Bronchial epithelial cell (primary cell): Measurements from ENCODE around the gene CLSTN2. TPM values are rescaled to one million over a fixed set of nuclear protein-coding genes. Genes with fewer than 3 reads are reported as not detected.

Experiments
- DNase-seq: peaks from one replicate; pipeline ENCODE4 v3.0.0-alpha.2; 2010; ENCODE audit warnings: low read depth
- FAIRE-seq: peaks from 2 replicates; lab custom pipeline; 2011; peaks lifted over from hg19 to GRCh38; lab: Jason Lieb, UNC
- H3K27me3 ChIP-seq: 2 replicates; pipeline ENCODE4 v1.5.1; 2011; ENCODE audit warnings: low read length; ENCODE audit not compliant: control insufficient read depth, insufficient read depth
- H3K36me3 ChIP-seq: 2 replicates; pipeline ENCODE4 v1.5.1; 2011; ENCODE audit warnings: low read length; ENCODE audit not compliant: control insufficient read depth, insufficient read depth
- H3K4me3 ChIP-seq: 2 replicates; pipeline ENCODE4 v1.5.1; 2011; ENCODE audit warnings: mild to moderate bottlenecking, low read depth, low read length, control low read depth
- total RNA-seq: library from RNA; depleted of rRNA; stranded (reverse); fragments of >200 nt; gene quantifications from 2 replicates; pipeline ENCODE4 v1.2.1, GENCODE V29; 2014
- TF ChIP-seq, protein P1 (sequence below): IDR thresholded peaks from 2 replicates; pipeline ENCODE4 v1.5.1; 2011; ENCODE audit warnings: mild to moderate bottlenecking, moderate library complexity, low read length, control low read depth, inconsistent platforms; ENCODE audit not compliant: insufficient read depth, severe bottlenecking

Gene CLSTN2
- total RNA-seq, 1 donor from 2014 or later = 0.26 TPM

GRCh38 chr3:140050396-140050795 lies 115.4 kb downstream of the CLSTN2 start:
- H3K4me3 ChIP-seq = no peak overlapping the region
- FAIRE-seq = no peak

GRCh38 chr3:140051019-140051957 lies 116.3 kb downstream of the CLSTN2 start:
- Histone ChIP-seq H3K4me3 (no peak overlapping the region), H3K27me3 (no peaks in the 10 kb centered on the region), H3K36me3 (no peaks in the 10 kb centered on the region)
- TF ChIP-seq, protein P1, sequence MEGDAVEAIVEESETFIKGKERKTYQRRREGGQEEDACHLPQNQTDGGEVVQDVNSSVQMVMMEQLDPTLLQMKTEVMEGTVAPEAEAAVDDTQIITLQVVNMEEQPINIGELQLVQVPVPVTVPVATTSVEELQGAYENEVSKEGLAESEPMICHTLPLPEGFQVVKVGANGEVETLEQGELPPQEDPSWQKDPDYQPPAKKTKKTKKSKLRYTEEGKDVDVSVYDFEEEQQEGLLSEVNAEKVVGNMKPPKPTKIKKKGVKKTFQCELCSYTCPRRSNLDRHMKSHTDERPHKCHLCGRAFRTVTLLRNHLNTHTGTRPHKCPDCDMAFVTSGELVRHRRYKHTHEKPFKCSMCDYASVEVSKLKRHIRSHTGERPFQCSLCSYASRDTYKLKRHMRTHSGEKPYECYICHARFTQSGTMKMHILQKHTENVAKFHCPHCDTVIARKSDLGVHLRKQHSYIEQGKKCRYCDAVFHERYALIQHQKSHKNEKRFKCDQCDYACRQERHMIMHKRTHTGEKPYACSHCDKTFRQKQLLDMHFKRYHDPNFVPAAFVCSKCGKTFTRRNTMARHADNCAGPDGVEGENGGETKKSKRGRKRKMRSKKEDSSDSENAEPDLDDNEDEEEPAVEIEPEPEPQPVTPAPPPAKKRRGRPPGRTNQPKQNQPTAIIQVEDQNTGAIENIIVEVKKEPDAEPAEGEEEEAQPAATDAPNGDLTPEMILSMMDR = peak; percentile 30
- FAIRE-seq = peak; percentile 7
- peak; percentile 26 for DNase-seq

More at GRCh38 chr3:140050396-140050795, 115.4 kb downstream of the CLSTN2 start:
- Histone ChIP-seq H3K36me3 (no peaks in the 10 kb centered on the region), H3K27me3 (no peaks in the 10 kb centered on the region)
- TF ChIP-seq, protein P1 = no peak
- DNase-seq = no peak

GRCh38 chr3:140052771-140053702 lies 118.1 kb downstream of the CLSTN2 start:
- Histone ChIP-seq H3K4me3 (no peak overlapping the region), H3K36me3 (no peaks in the 10 kb centered on the region), H3K27me3 (no peaks in the 10 kb centered on the region)
- TF ChIP-seq, protein P1 = no peak
- FAIRE-seq = no peak
- DNase-seq = no peak

DNA sequence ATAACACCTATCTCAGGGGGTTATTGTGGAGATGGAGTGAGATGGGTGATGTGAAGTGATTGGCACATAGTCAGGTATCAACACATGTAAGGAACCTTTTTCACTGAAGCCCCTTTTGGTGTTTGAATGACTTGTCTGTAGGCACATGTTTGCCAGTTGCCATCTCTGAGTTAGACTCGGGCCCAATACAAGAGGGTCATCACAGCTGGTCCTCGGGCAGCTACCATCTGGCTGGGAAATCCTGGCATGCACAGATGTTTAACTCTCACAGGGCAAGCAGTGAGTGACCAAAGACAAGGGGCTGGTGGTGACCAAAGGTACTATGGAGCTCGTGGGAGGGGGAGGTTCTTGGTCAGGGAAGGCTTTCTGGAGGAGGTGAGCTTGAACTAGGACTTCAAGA lies 118.8 kb downstream of the CLSTN2 start:
- no peak overlapping the region for H3K4me3 ChIP-seq
- DNase-seq = no peak
- TF ChIP-seq, protein P1 = no peak
- no peak for FAIRE-seq
- no peaks in the 10 kb centered on the region for H3K27me3 ChIP-seq
- H3K36me3 ChIP-seq = no peaks in the 10 kb centered on the region

GRCh38 chr3:140055092-140055791 lies 120.3 kb downstream of the CLSTN2 start:
- Histone ChIP-seq H3K27me3 (no peaks in the 10 kb centered on the region), H3K36me3 (no peaks in the 10 kb centered on the region), H3K4me3 (no peak overlapping the region)
- FAIRE-seq (no peak), DNase-seq (no peak)
- TF ChIP-seq, protein P1 = no peak
